ENCODE results near the gene SRA1. TPM values are rescaled to one million over a fixed set of nuclear protein-coding genes. Genes with fewer than 3 reads are reported as not detected.
"Not testable (repeated sequence)": the region's sequence is repeated elsewhere in the genome, so short reads cannot be mapped to it uniquely, and the experiment has no call there.

SRA1 gene
- total RNA-seq, 1 donor from 2014 or later = 17.1 TPM

GRCh38 chr5:140587495-140587894, 30.2 kb upstream of the SRA1 start:
- no peaks in the 10 kb centered on the region for H3K4me1 Mint-ChIP-seq (ENCODE audit: unreplicated experiment)
- H3K9me3 Mint-ChIP-seq (ENCODE audit: unreplicated experiment) = no peaks in the 10 kb centered on the region
- H3K4me3 Mint-ChIP-seq (ENCODE audit: unreplicated experiment) = no peak overlapping the region
- no peak for TF ChIP-seq CTCF (IDR thresholded peaks at IDR 0.05; ENCODE audit: unreplicated experiment)
- H3K36me3 Mint-ChIP-seq (ENCODE audit: low read depth, unreplicated experiment) = no peaks in the 10 kb centered on the region
- no peak overlapping the region for H3K27ac Mint-ChIP-seq (ENCODE audit: unreplicated experiment)
- no peak for DNase-seq (ENCODE audit: low spot score)
- no peaks in the 10 kb centered on the region for H3K27me3 Mint-ChIP-seq (ENCODE audit: unreplicated experiment)

- H3K27ac Mint-ChIP-seq (ENCODE audit: unreplicated experiment); H3K36me3 Mint-ChIP-seq (ENCODE audit: low read depth, unreplicated experiment); H3K9me3 Mint-ChIP-seq (ENCODE audit: unreplicated experiment); H3K27me3 Mint-ChIP-seq (ENCODE audit: unreplicated experiment); H3K4me3 Mint-ChIP-seq (ENCODE audit: unreplicated experiment); DNase-seq (ENCODE audit: low spot score); H3K4me1 Mint-ChIP-seq (ENCODE audit: unreplicated experiment): not testable (repeated sequence)
- peak; percentile 69 for TF ChIP-seq CTCF (IDR thresholded peaks at IDR 0.05; ENCODE audit: unreplicated experiment)
Observed at GRCh38 chr5:140579188-140579747, 22.0 kb upstream of the SRA1 start.

GRCh38 chr5:140576776-140577201, 19.5 kb upstream of the SRA1 start:
- Mint-ChIP-seq H3K4me3 (ENCODE audit: unreplicated experiment) (no peak overlapping the region), H3K27me3 (ENCODE audit: unreplicated experiment) (peaks cover 7% of the 10 kb centered on the region), H3K36me3 (ENCODE audit: low read depth, unreplicated experiment) (peaks cover 8% of the 10 kb centered on the region), H3K27ac (ENCODE audit: unreplicated experiment) (peak overlapping the region; percentile 68), H3K9me3 (ENCODE audit: unreplicated experiment) (no peaks in the 10 kb centered on the region), H3K4me1 (ENCODE audit: unreplicated experiment) (peaks cover 6% of the 10 kb centered on the region)
- no peak for DNase-seq (ENCODE audit: low spot score)
- no peak for TF ChIP-seq CTCF (IDR thresholded peaks at IDR 0.05; ENCODE audit: unreplicated experiment)

GRCh38 chr5:140575309-140575708, 18.0 kb upstream of the SRA1 start:
- Mint-ChIP-seq H3K27ac (ENCODE audit: unreplicated experiment) (no peak overlapping the region), H3K9me3 (ENCODE audit: unreplicated experiment) (no peaks in the 10 kb centered on the region), H3K27me3 (ENCODE audit: unreplicated experiment) (peaks cover 7% of the 10 kb centered on the region), H3K4me3 (ENCODE audit: unreplicated experiment) (no peak overlapping the region), H3K4me1 (ENCODE audit: unreplicated experiment) (peaks cover 6% of the 10 kb centered on the region), H3K36me3 (ENCODE audit: low read depth, unreplicated experiment) (peaks cover 17% of the 10 kb centered on the region)
- DNase-seq (ENCODE audit: low spot score) = peak; percentile 36
- TF ChIP-seq CTCF (IDR thresholded peaks at IDR 0.05; ENCODE audit: unreplicated experiment) = peak; percentile 18

- no peak for DNase-seq (ENCODE audit: low spot score)
- no peaks in the 10 kb centered on the region for H3K9me3 Mint-ChIP-seq (ENCODE audit: unreplicated experiment)
- peak overlapping the region; percentile 68 for H3K4me3 Mint-ChIP-seq (ENCODE audit: unreplicated experiment)
- peaks cover 20% of the 10 kb centered on the region for H3K36me3 Mint-ChIP-seq (ENCODE audit: low read depth, unreplicated experiment)
- no peak overlapping the region for H3K27ac Mint-ChIP-seq (ENCODE audit: unreplicated experiment)
- no peak for TF ChIP-seq CTCF (IDR thresholded peaks at IDR 0.05; ENCODE audit: unreplicated experiment)
- peaks cover 9% of the 10 kb centered on the region for H3K27me3 Mint-ChIP-seq (ENCODE audit: unreplicated experiment)
- H3K4me1 Mint-ChIP-seq (ENCODE audit: unreplicated experiment) = peaks cover 6% of the 10 kb centered on the region
Observed at GRCh38 chr5:140574165-140574564, 16.9 kb upstream of the SRA1 start.

All from endothelial cell (in vitro differentiated cells).